B cell (primary cell): ENCODE measurements around the gene TBATA. TPM values are rescaled to one million over a fixed set of nuclear protein-coding genes. Genes with fewer than 3 reads are reported as not detected.

ENCODE experiments used
- ATAC-seq: fragments of 200-7000 bp; cut with Tn5 transposase; one replicate; pipeline ENCODE4 v1.10.0; 2021; ENCODE audit warnings: low read depth, mild to moderate bottlenecking, moderate number of reproducible peaks, moderate library complexity
- CTCF ChIA-PET: fragments of 350-600 bp; sonication (Branson Sonifier 250); formaldehyde crosslinking; loops from one replicate; lab custom pipeline; 2021; ENCODE audit warnings: antibody characterized with exemption, inconsistent platforms; lab: Charles Lee
- POLR2A ChIA-PET: fragments of 350-600 bp; sonication (Branson Sonifier 250); formaldehyde crosslinking; loops from one replicate; lab custom pipeline; 2021; ENCODE audit warnings: antibody characterized with exemption; lab: Charles Lee
- DNase-seq: peaks from one replicate; pipeline ENCODE4 v3.0.0; 2013
- H2AFZ ChIP-seq: 2 replicates; pipeline ENCODE4 v1.6.1; 2012; ENCODE audit warnings: mild to moderate bottlenecking, low read depth, low read length; ENCODE audit not compliant: insufficient read depth, poor library complexity, severe bottlenecking
- H3K27ac ChIP-seq, 2 donors: 1 replicate in 1 of 2; 2 replicates in 1 of 2; pipeline ENCODE4 v1.5.1; 2012 to 2013; ENCODE audit warnings: low read length in 2 of 2, mild to moderate bottlenecking in 2 of 2, moderate library complexity in 1 of 2
- H3K27me3 ChIP-seq, 4 experiments: fragments of 200-600 bp in 1 of 4; sonication (generic) in 1 of 4; replicated peaks in 1 of 4; 1 replicate in 2 of 4; 2 replicates in 2 of 4; pipeline versions ENCODE4 v1.6.1 to v1.7.0; 2013 to 2016; ENCODE audit warnings: low read length in 3 of 4, mild to moderate bottlenecking in 2 of 4, mixed read lengths in 1 of 4, moderate library complexity in 1 of 4; ENCODE audit not compliant: insufficient read depth in 4 of 4, control insufficient read depth in 3 of 4; ENCODE audit errors: control extremely low read depth in 1 of 4
- H3K36me3 ChIP-seq, 2 experiments: replicated peaks in 1 of 2; 1 replicate in 1 of 2; 2 replicates in 1 of 2; pipeline versions ENCODE4 v1.6.1 to v1.7.1; 2013; ENCODE audit warnings: low read length in 1 of 2; ENCODE audit not compliant: insufficient read depth in 2 of 2, control insufficient read depth in 1 of 2; ENCODE audit errors: control extremely low read depth in 1 of 2, extremely low read depth in 1 of 2
- H3K4me1 ChIP-seq, 2 donors: fragments of 200-600 bp in 1 of 2; sonication (generic) in 1 of 2; 1 replicate in 1 of 2; 2 replicates in 1 of 2; pipeline versions ENCODE4 v1.5.1 to v1.6.1; 2013 to 2017; ENCODE audit warnings: low read length in 2 of 2; ENCODE audit not compliant: control insufficient read depth in 2 of 2, insufficient read depth in 2 of 2
- H3K4me2 ChIP-seq: replicated peaks from 2 replicates; pipeline ENCODE3; 2012; ENCODE audit warnings: mild to moderate bottlenecking, low read depth, low read length; ENCODE audit not compliant: poor library complexity, severe bottlenecking
- H3K4me3 ChIP-seq, 5 experiments: fragments of 200-600 bp in 1 of 5; sonication (generic) in 1 of 5; 1 replicate in 3 of 5; 2 replicates in 2 of 5; pipeline versions ENCODE4 v1.5.1 to v1.7.0; 2011 to 2016; ENCODE audit warnings: low read length in 4 of 5, mild to moderate bottlenecking in 4 of 5, low read depth in 2 of 5, control low read depth in 1 of 5, moderate library complexity in 1 of 5; ENCODE audit not compliant: insufficient read depth in 1 of 5; ENCODE audit errors: control extremely low read depth in 1 of 5, extremely low read depth in 1 of 5
- H3K79me2 ChIP-seq: fragments of 200-600 bp; sonication (generic); one replicate; pipeline ENCODE4 v1.6.0; 2016; ENCODE audit warnings: low read length; ENCODE audit not compliant: control insufficient read depth, insufficient read depth
- H3K9ac ChIP-seq: fragments of 200-600 bp; sonication (generic); 2 replicates; pipeline ENCODE4 v1.6.1; 2017; ENCODE audit warnings: mild to moderate bottlenecking, low read length, moderate library complexity
- H3K9me3 ChIP-seq, 3 donors: one replicate each; pipeline versions ENCODE4 v1.6.1 to v1.7.1; 2013; ENCODE audit warnings: low read length in 2 of 3; ENCODE audit not compliant: control insufficient read depth in 2 of 3, insufficient read depth in 1 of 3; ENCODE audit errors: control extremely low read depth in 1 of 3
- H4K20me1 ChIP-seq: 2 replicates; pipeline ENCODE4 v1.6.0; 2012; ENCODE audit warnings: mild to moderate bottlenecking, low read length; ENCODE audit not compliant: insufficient read depth, control insufficient read depth, poor library complexity, severe bottlenecking
- H3K27ac Mint-ChIP-seq: one replicate; pipeline ENCODE4 v1.8.0; 2021; ENCODE audit warnings: mixed read lengths
- H3K27me3 Mint-ChIP-seq: one replicate; pipeline ENCODE4 v1.8.0; 2021; ENCODE audit warnings: mixed read lengths
- H3K4me1 Mint-ChIP-seq: one replicate; pipeline ENCODE4 v1.8.0; 2021; ENCODE audit warnings: mixed read lengths
- H3K4me3 Mint-ChIP-seq: one replicate; pipeline ENCODE4 v1.8.0; 2021; ENCODE audit warnings: mixed read lengths
- H3K9me3 Mint-ChIP-seq: one replicate; pipeline ENCODE4 v1.8.0; 2022; ENCODE audit warnings: mixed read lengths; ENCODE audit not compliant: insufficient read depth
- EZH2 ChIP-seq: IDR thresholded peaks from 2 replicates; pipeline ENCODE4 v1.6.1; 2012; ENCODE audit warnings: borderline replicate concordance, low read depth, mild to moderate bottlenecking, moderate library complexity, low read length; ENCODE audit not compliant: insufficient read depth, poor library complexity, severe bottlenecking
- WGBS: methylation state at CpG from one replicate; pipeline ENCODE4 v1.1.5; 2013; ENCODE audit warnings: missing lambda C conversion rate; ENCODE audit not compliant: insufficient coverage; 5-methylcytosine and 5-hydroxymethylcytosine counted together
- intact Hi-C: fragments of 100-400 bp; cut with micrococcal nuclease; formaldehyde crosslinking; loops from one replicate; pipeline ENCODE4 v1.10.0; 2022
- polyA plus RNA-seq: library from polyadenylated mRNA; depleted of rRNA; stranded (reverse); fragments of >200 nt; gene quantifications from 2 replicates; pipeline ENCODE4 v1.2.3, GENCODE V29; 2012
- total RNA-seq, 2 donors: library from RNA; stranded (reverse); fragments of 120-200 nt in 1 of 2; gene quantifications; 1 replicate in 1 of 2; 2 replicates in 1 of 2; pipeline versions ENCODE4 v1.2.3 to v1.2.4, GENCODE V29; 2013 to 2022
- TF ChIP-seq, protein P1 (sequence below): fragments of 200-600 bp; IDR thresholded peaks from one replicate; pipeline ENCODE4 v1.8.0; 2022; ENCODE audit warnings: antibody characterized with exemption, mild to moderate bottlenecking

Gene TBATA
- total and polyA plus RNA-seq, 2 donors (not counting 1 experiment from before 2014, with no cell fraction given), result not detected

DNA sequence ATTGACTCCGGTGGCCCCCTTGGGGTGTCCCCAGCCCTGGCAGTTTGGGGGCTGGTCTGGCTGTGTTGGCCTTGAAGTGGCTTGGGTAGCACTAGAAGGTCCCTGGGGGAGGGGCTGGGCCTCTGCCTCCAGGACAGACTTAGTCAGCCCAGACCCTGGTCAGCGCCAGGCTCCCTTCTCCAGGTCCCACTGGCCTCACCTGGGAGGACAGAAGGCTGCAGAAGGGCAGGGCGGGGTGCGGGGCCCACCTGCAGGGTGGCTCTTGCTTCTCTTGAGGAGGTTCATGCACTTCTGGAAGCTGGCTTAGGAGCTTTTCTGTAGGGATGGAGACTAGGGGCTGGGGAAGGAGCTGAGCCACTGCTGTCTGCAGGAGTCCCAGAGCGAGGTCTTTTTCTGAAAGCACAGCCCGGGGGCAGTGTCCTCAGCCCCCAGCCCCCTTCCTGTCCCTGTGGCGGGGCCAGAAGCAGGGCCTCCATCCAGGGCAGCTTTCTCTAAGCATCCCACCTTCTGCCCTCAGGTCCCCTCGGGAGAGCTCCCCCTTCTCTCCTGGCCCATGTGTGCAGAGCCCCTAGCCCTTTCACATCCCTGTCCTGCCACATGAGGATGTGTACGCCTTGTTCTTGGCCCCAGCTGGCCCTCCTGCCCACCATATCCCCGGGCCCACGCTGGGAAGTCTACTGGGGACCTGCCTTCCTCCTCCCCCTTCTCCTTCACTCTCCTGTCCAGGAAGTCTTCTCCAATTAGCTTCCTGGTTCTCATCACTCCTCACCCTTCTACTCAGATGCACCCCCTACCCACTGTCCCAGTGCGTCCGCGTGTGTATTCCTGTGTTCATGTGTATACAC, 11.0 kb downstream of the TBATA start:
- no peak overlapping the region for H3K27ac Mint-ChIP-seq
- no peak for DNase-seq
- POLR2A ChIA-PET, result no interaction called here

DNA sequence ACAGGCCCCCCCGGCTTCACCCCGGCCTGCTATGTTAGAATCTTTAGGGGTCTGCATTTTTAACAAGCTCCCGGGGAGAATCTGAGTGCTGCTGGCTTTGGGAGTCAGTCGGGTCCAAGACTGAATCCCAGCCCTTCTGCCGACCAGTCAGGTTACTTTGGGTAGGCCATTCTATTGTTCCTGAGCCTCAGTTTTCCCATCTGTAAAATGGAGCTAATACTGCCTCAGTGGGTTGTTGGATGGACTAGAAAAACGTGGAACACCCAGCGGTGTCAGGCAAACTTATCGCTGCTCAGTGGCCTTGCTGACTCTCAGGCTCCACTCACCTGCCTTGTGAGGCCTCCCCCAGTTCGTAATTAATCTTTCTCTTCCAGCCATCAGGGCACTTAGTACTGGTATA, 11.7 kb downstream of the TBATA start:
- CTCF ChIA-PET, result interaction anchor here (2.8 kb wide), 1 partner anchor 14 kb away, joined by 8 read pairs; no protein-coding TSS in a partner anchor
- no peak overlapping the region for H3K27ac Mint-ChIP-seq
- H3K9me3 Mint-ChIP-seq, result no peaks in the 10 kb centered on the region
- H3K4me1 Mint-ChIP-seq, result no peaks in the 10 kb centered on the region
- intact Hi-C loops, result no loop called here
- Histone ChIP-seq H3K27ac (no peak overlapping the region), H3K4me2 (no peak overlapping the region), H3K36me3 (no peaks in the 10 kb centered on the region), H3K4me1 (no peaks in the 10 kb centered on the region), H4K20me1 (no peaks in the 10 kb centered on the region), H2AFZ (no peak overlapping the region), H3K4me3 (no peak overlapping the region), H3K27me3 (no peaks in the 10 kb centered on the region), H3K79me2 (no peaks in the 10 kb centered on the region), H3K9ac (no peak overlapping the region), H3K9me3 (no peaks in the 10 kb centered on the region)
- TF ChIP-seq EZH2, result no peak
- TF ChIP-seq, protein P1, sequence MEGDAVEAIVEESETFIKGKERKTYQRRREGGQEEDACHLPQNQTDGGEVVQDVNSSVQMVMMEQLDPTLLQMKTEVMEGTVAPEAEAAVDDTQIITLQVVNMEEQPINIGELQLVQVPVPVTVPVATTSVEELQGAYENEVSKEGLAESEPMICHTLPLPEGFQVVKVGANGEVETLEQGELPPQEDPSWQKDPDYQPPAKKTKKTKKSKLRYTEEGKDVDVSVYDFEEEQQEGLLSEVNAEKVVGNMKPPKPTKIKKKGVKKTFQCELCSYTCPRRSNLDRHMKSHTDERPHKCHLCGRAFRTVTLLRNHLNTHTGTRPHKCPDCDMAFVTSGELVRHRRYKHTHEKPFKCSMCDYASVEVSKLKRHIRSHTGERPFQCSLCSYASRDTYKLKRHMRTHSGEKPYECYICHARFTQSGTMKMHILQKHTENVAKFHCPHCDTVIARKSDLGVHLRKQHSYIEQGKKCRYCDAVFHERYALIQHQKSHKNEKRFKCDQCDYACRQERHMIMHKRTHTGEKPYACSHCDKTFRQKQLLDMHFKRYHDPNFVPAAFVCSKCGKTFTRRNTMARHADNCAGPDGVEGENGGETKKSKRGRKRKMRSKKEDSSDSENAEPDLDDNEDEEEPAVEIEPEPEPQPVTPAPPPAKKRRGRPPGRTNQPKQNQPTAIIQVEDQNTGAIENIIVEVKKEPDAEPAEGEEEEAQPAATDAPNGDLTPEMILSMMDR, result no peak
- ATAC-seq (no peak), DNase-seq (no peak)
- POLR2A ChIA-PET, result no interaction called here
- no peak overlapping the region for H3K4me3 Mint-ChIP-seq
- WGBS, result 91% methylated on average over 8 of the region's 9 CpGs
- H3K27me3 Mint-ChIP-seq, result peaks cover 4% of the 10 kb centered on the region

More for the DNA sequence above, 11.0 kb downstream of the TBATA start:
- intact Hi-C loops, result no loop called here
- CTCF ChIA-PET, result interaction anchor here (2.8 kb wide), 1 partner anchor 15 kb away, joined by 8 read pairs; no protein-coding TSS in a partner anchor
- Histone ChIP-seq H3K36me3 (no peaks in the 10 kb centered on the region), H3K4me3 (no peak overlapping the region), H3K4me2 (no peak overlapping the region), H3K9ac (no peak overlapping the region), H3K27me3 (no peaks in the 10 kb centered on the region), H3K9me3 (no peaks in the 10 kb centered on the region), H4K20me1 (no peaks in the 10 kb centered on the region), H3K79me2 (no peaks in the 10 kb centered on the region), H2AFZ (no peak overlapping the region), H3K27ac (no peak overlapping the region), H3K4me1 (no peaks in the 10 kb centered on the region)
- no peak for ATAC-seq
- no peaks in the 10 kb centered on the region for H3K4me1 Mint-ChIP-seq
- peaks cover 3% of the 10 kb centered on the region for H3K27me3 Mint-ChIP-seq
- no peak for TF ChIP-seq EZH2
- TF ChIP-seq, protein P1, result no peak
- H3K4me3 Mint-ChIP-seq, result no peak overlapping the region
- no peaks in the 10 kb centered on the region for H3K9me3 Mint-ChIP-seq
- 91% methylated on average over 11 of the region's 14 CpGs for WGBS
